Upper lobe of left lung (tissue), 4 donors: ENCODE data around the gene IP6K1.

Experiments
- POLR2A ChIP-seq, 4 donors: fragments of 450-650 bp; IDR thresholded peaks; one replicate each; pipeline ENCODE4 v1.5.1; 2016 to 2017; ENCODE audit warnings: antibody characterized with exemption in 4 of 4, mild to moderate bottlenecking in 2 of 4
- POLR2AphosphoS5 ChIP-seq, 2 donors: sonication (generic); formaldehyde crosslinking; IDR thresholded peaks; one replicate each; pipeline ENCODE4 v1.5.1; 2017; ENCODE audit warnings: antibody characterized with exemption in 2 of 2
- TF ChIP-seq, protein P1 (sequence below), 6 experiments: fragments of 450-650 bp in 4 of 6; fragments of 200-600 bp in 2 of 6; sonication (generic) in 2 of 6; IDR thresholded peaks; one replicate each; pipeline ENCODE4 v1.5.1; 2016 to 2019; ENCODE audit warnings: antibody characterized with exemption in 6 of 6

- TF ChIP-seq, protein P1, sequence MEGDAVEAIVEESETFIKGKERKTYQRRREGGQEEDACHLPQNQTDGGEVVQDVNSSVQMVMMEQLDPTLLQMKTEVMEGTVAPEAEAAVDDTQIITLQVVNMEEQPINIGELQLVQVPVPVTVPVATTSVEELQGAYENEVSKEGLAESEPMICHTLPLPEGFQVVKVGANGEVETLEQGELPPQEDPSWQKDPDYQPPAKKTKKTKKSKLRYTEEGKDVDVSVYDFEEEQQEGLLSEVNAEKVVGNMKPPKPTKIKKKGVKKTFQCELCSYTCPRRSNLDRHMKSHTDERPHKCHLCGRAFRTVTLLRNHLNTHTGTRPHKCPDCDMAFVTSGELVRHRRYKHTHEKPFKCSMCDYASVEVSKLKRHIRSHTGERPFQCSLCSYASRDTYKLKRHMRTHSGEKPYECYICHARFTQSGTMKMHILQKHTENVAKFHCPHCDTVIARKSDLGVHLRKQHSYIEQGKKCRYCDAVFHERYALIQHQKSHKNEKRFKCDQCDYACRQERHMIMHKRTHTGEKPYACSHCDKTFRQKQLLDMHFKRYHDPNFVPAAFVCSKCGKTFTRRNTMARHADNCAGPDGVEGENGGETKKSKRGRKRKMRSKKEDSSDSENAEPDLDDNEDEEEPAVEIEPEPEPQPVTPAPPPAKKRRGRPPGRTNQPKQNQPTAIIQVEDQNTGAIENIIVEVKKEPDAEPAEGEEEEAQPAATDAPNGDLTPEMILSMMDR (IDR thresholded peaks at IDR 0.05): no peak
- no peak for TF ChIP-seq POLR2AphosphoS5 (IDR thresholded peaks at IDR 0.05)
- TF ChIP-seq POLR2A (IDR thresholded peaks at IDR 0.05): no peak
These were observed 31.8 kb downstream of the IP6K1 start for GRCh38 chr3:49754536-49754935.
